Measurements from ENCODE around the gene DES.

DES gene

GRCh38 chr2:219473511-219473910, 55.3 kb downstream of the DES start:
- H3K27me3 Mint-ChIP-seq = peaks cover 3% of the 10 kb centered on the region
- H3K36me3 Mint-ChIP-seq (ENCODE audit: low read depth) = no peaks in the 10 kb centered on the region
- ATAC-seq (no peak), DNase-seq (no peak)
- H3K27ac Mint-ChIP-seq = no peak overlapping the region
- no peaks in the 10 kb centered on the region for H3K9me3 Mint-ChIP-seq
- peaks cover 3% of the 10 kb centered on the region for H3K4me1 Mint-ChIP-seq
- H3K4me3 Mint-ChIP-seq = no peak overlapping the region

- H3K9me3 Mint-ChIP-seq = no peaks in the 10 kb centered on the region
These were observed 56.3 kb downstream of the DES start for GRCh38 chr2:219474285-219475060.

GRCh38 chr2:219475278-219475677, 57.1 kb downstream of the DES start:
- ATAC-seq = no peak
- Mint-ChIP-seq H3K27ac (no peak overlapping the region), H3K4me3 (no peak overlapping the region), H3K9me3 (no peaks in the 10 kb centered on the region), H3K4me1 (peaks cover 3% of the 10 kb centered on the region), H3K36me3 (ENCODE audit: low read depth) (no peaks in the 10 kb centered on the region), H3K27me3 (peaks cover 3% of the 10 kb centered on the region)
- DNase-seq = no peak

More at GRCh38 chr2:219474285-219475060, 56.3 kb downstream of the DES start:
- no peak for DNase-seq
- H3K4me1 Mint-ChIP-seq = peaks cover 3% of the 10 kb centered on the region
- no peak for ATAC-seq
- H3K36me3 Mint-ChIP-seq (ENCODE audit: low read depth) = no peaks in the 10 kb centered on the region
- no peak overlapping the region for H3K27ac Mint-ChIP-seq
- H3K4me3 Mint-ChIP-seq = no peak overlapping the region
- H3K27me3 Mint-ChIP-seq = peaks cover 3% of the 10 kb centered on the region

GRCh38 chr2:219475697-219476651, 57.8 kb downstream of the DES start:
- DNase-seq (peak; percentile 79), ATAC-seq (peak; percentile 65)
- Mint-ChIP-seq H3K4me1 (peaks cover 3% of the 10 kb centered on the region), H3K4me3 (no peak overlapping the region), H3K9me3 (no peaks in the 10 kb centered on the region), H3K36me3 (ENCODE audit: low read depth) (no peaks in the 10 kb centered on the region), H3K27ac (no peak overlapping the region), H3K27me3 (peaks cover 3% of the 10 kb centered on the region)

Measured in activated naive CD8-positive, alpha-beta T cell treated with anti-CD3 and anti-CD28 coated beads, Interleukin-2, amount 50 U/mL, for 24 hours (primary cell).